Ascending aorta (tissue), 2 donors: ENCODE results near the gene PTP4A2. TPM values are rescaled to one million over a fixed set of nuclear protein-coding genes. Genes with fewer than 3 reads are reported as not detected.

ENCODE experiments used
- DNase-seq, 2 donors: peaks; one replicate each; pipeline ENCODE4 v3.0.0-alpha.2; 2019; ENCODE audit warnings: low spot score in 2 of 2
- H3K27ac ChIP-seq, 2 donors: fragments of 200-600 bp; sonication (generic); one replicate each; pipeline ENCODE4 v1.5.1; 2016 to 2017; ENCODE audit warnings: mild to moderate bottlenecking in 1 of 2
- H3K27me3 ChIP-seq: fragments of 200-600 bp; sonication (generic); one replicate; pipeline ENCODE4 v1.5.1; 2017
- H3K36me3 ChIP-seq, 2 donors: fragments of 200-600 bp; sonication (generic); one replicate each; pipeline ENCODE4 v1.5.1; 2016
- H3K4me1 ChIP-seq, 2 donors: fragments of 200-600 bp; sonication (generic); one replicate each; pipeline ENCODE4 v1.5.1; 2016 to 2017; ENCODE audit warnings: mild to moderate bottlenecking in 1 of 2
- H3K4me3 ChIP-seq, 2 donors: fragments of 200-600 bp; sonication (generic); one replicate each; pipeline ENCODE4 v1.5.1; 2016 to 2017; ENCODE audit warnings: mild to moderate bottlenecking in 1 of 2
- H3K9me3 ChIP-seq, 2 donors: fragments of 200-600 bp; sonication (generic); one replicate each; pipeline ENCODE4 v1.5.1; 2016
- CTCF ChIP-seq, 3 experiments: fragments of 200-600 bp in 2 of 3; fragments of 450-650 bp in 1 of 3; sonication (generic) in 2 of 3; IDR thresholded peaks; one replicate each; pipeline ENCODE4 v1.5.1; 2016 to 2019; ENCODE audit warnings: antibody characterized with exemption in 3 of 3, mild to moderate bottlenecking in 1 of 3, moderate library complexity in 1 of 3
- intact Hi-C: fragments of 100-400 bp; cut with DNase I; formaldehyde crosslinking; loops from one replicate; pipeline ENCODE4 v1.15.1; 2023
- total RNA-seq: library from RNA; depleted of rRNA; stranded (reverse); fragments of >200 nt; gene quantifications from one replicate; pipeline ENCODE4 v1.1.0, GENCODE V29; 2016

The PTP4A2 gene
- total RNA-seq, 1 donor from 2014 or later = 174 TPM

DNA sequence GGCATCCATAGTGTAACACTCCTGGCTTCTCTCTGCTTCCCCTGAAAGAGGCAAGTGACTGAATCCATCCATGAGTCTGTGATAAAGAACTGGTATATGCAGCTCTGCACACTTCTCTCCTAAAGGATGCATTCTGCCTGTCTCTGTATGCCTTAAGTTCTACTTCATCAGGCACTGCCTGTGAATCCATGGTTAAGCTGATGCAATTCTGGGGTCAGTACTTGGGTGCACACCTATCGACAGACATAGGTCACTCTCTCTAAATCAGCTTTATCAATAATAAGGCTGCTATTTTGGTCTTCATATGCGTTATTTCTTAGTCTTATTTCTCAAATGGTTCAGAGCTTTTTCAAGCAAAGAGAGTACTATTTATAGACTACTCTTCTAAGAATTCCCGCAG, 32.7 kb upstream of the PTP4A2 start:
- no peaks in the 10 kb centered on the region for H3K36me3 ChIP-seq
- no peak for TF ChIP-seq CTCF (IDR thresholded peaks at IDR 0.05)
- H3K27me3 ChIP-seq = no peaks in the 10 kb centered on the region
- intact Hi-C loops = no loop called here
- no peak for DNase-seq
- H3K9me3 ChIP-seq = no peaks in the 10 kb centered on the region
- H3K4me1 ChIP-seq = no peaks in the 10 kb centered on the region
- H3K27ac ChIP-seq = no peak overlapping the region
- H3K4me3 ChIP-seq = no peak overlapping the region

DNA sequence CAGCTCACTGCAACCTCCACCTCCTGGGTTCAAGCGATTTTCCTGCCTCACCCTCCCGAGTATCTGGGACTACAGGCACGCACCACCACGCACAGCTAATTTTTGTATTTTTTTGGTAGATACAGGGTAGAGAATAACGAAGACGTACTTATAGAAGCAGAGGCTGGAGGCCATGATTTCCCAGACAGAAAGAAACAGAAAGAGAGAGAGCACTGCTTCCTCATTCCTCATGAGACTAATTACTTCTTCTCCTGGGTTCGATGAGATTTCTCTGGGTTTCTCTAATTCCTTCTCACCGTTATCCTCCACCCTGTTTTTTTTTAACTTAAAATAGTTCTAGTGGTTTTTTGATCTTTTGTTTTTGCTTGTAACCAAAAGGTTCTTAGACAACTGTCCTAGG, 23.4 kb upstream of the PTP4A2 start:
- DNase-seq = no peak
- H3K4me3 ChIP-seq = no peak overlapping the region
- H3K27ac ChIP-seq = no peak overlapping the region
- peaks cover under 1 to 2% of the 10 kb centered on the region in 2 donors for H3K4me1 ChIP-seq
- intact Hi-C loops = loop anchor here (5.0 kb wide), 2 partner anchors 101 to 244 kb away; no protein-coding TSS in a partner anchor
- TF ChIP-seq CTCF (IDR thresholded peaks at IDR 0.05) = no peak
- H3K36me3 ChIP-seq = no peaks in the 10 kb centered on the region
- no peaks in the 10 kb centered on the region for H3K9me3 ChIP-seq
- no peaks in the 10 kb centered on the region for H3K27me3 ChIP-seq

- intact Hi-C loops = loop anchor here (5.0 to 10.0 kb wide), 4 partner anchors 37 to 1385 kb away; no protein-coding TSS in a partner anchor
- no peak for TF ChIP-seq CTCF (IDR thresholded peaks at IDR 0.05)
- peaks cover 15 to 19% of the 10 kb centered on the region in 2 donors for H3K4me1 ChIP-seq
- H3K4me3 ChIP-seq = no peak overlapping the region
- no peak for DNase-seq
- no peaks in the 10 kb centered on the region for H3K27me3 ChIP-seq
- H3K9me3 ChIP-seq = no peaks in the 10 kb centered on the region
- no peak overlapping the region for H3K27ac ChIP-seq
- H3K36me3 ChIP-seq = no peaks in the 10 kb centered on the region
Observed at GRCh38 chr1:31959521-31960340, 21.6 kb upstream of the PTP4A2 start.

- intact Hi-C loops = loop anchor here (5.0 to 10.0 kb wide), 2 partner anchors 36 to 1387 kb away; no protein-coding TSS in a partner anchor
- H3K4me1 ChIP-seq = peaks cover 23 to 31% of the 10 kb centered on the region in 2 donors
- no peaks in the 10 kb centered on the region for H3K36me3 ChIP-seq
- H3K9me3 ChIP-seq = no peaks in the 10 kb centered on the region
- TF ChIP-seq CTCF (IDR thresholded peaks at IDR 0.05) = no peak
- no peak overlapping the region for H3K4me3 ChIP-seq
- H3K27me3 ChIP-seq = no peaks in the 10 kb centered on the region
- H3K27ac ChIP-seq = peak overlapping the region in 1 of 2 donors; percentile 18
- DNase-seq = no peak
Observed at GRCh38 chr1:31957701-31958674, 19.8 kb upstream of the PTP4A2 start.

GRCh38 chr1:31955917-31956736, 18.0 kb upstream of the PTP4A2 start:
- H3K36me3 ChIP-seq = no peaks in the 10 kb centered on the region
- intact Hi-C loops = loop anchor here (1.0 to 10.0 kb wide), 4 partner anchors 8 to 1389 kb away; no protein-coding TSS in a partner anchor
- peak; percentile 77 to 95 for DNase-seq
- peak overlapping the region; percentile 85 to 90 for H3K27ac ChIP-seq
- no peaks in the 10 kb centered on the region for H3K27me3 ChIP-seq
- H3K4me1 ChIP-seq = peaks cover 23 to 34% of the 10 kb centered on the region in 2 donors
- H3K9me3 ChIP-seq = no peaks in the 10 kb centered on the region
- H3K4me3 ChIP-seq = peak overlapping the region in 1 of 2 donors; percentile 26
- TF ChIP-seq CTCF (IDR thresholded peaks at IDR 0.05) = peak; percentile 19 to 52 (median 39)
